Sigmoid colon (tissue), 4 donors: Measurements from ENCODE around the gene SCUBE1.

Experiments used
- CTCF ChIP-seq, 4 experiments: fragments of 450-650 bp in 3 of 4; fragments of 200-600 bp in 1 of 4; IDR thresholded peaks; one replicate each; pipeline ENCODE4 v1.5.1; 2016 to 2019; ENCODE audit warnings: antibody characterized with exemption in 4 of 4, mild to moderate bottlenecking in 3 of 4, moderate library complexity in 2 of 4
- POLR2A ChIP-seq, 2 donors: fragments of 450-650 bp; IDR thresholded peaks; one replicate each; pipeline ENCODE4 v1.6.1; 2016; ENCODE audit warnings: antibody characterized with exemption in 2 of 2, mild to moderate bottlenecking in 2 of 2, moderate library complexity in 2 of 2
- POLR2AphosphoS5 ChIP-seq, 4 donors: sonication (generic); formaldehyde crosslinking; IDR thresholded peaks; one replicate each; pipeline ENCODE4 v1.6.1; 2017; ENCODE audit warnings: antibody characterized with exemption in 4 of 4

GRCh38 chr22:43293259-43293654, 49.9 kb downstream of the SCUBE1 start:
- TF ChIP-seq CTCF (IDR thresholded peaks at IDR 0.05) (no peak), POLR2A (IDR thresholded peaks at IDR 0.05) (no peak), POLR2AphosphoS5 (IDR thresholded peaks at IDR 0.05) (no peak)
